Esophagus muscularis mucosa (tissue), 4 donors: ENCODE results near the gene SLC5A8. TPM values are rescaled to one million over a fixed set of nuclear protein-coding genes. Genes with fewer than 3 reads are reported as not detected.
A peak's percentile ranks its signal among the peaks of the same experiment; 100 is the strongest.

ENCODE experiments used
- DNase-seq: peaks from one replicate; pipeline ENCODE4 v3.0.0-alpha.2; 2017; ENCODE audit errors: extremely low spot score
- H3K27ac ChIP-seq, 4 donors: fragments of 200-600 bp; sonication (generic); replicated peaks in 1 of 4; 1 replicate in 3 of 4; 2 replicates in 1 of 4; pipeline ENCODE4 v1.5.1; 2016 to 2019; ENCODE audit warnings: mild to moderate bottlenecking in 1 of 4
- H3K27me3 ChIP-seq, 4 donors: fragments of 200-600 bp; sonication (generic); one replicate each; pipeline versions ENCODE4 v1.5.1 to v1.6.0; 2016 to 2019
- H3K36me3 ChIP-seq, 4 donors: fragments of 200-600 bp; sonication (generic); one replicate each; pipeline ENCODE4 v1.5.1; 2016 to 2019
- H3K4me1 ChIP-seq, 4 donors: fragments of 200-600 bp; sonication (generic); one replicate each; pipeline ENCODE4 v1.5.1; 2016 to 2019
- H3K4me3 ChIP-seq, 4 donors: fragments of 200-600 bp; sonication (generic); 1 replicate in 2 of 4; 2 replicates in 2 of 4; pipeline ENCODE4 v1.5.1; 2016 to 2019; ENCODE audit warnings: mild to moderate bottlenecking in 4 of 4, moderate library complexity in 1 of 4
- H3K9me3 ChIP-seq, 4 donors: fragments of 200-600 bp; sonication (generic); 1 replicate in 3 of 4; 2 replicates in 1 of 4; pipeline ENCODE4 v1.5.1; 2016 to 2019
- EP300 ChIP-seq: sonication (generic); formaldehyde crosslinking; IDR thresholded peaks from one replicate; pipeline ENCODE4 v1.6.1; 2017; ENCODE audit warnings: antibody characterized with exemption
- POLR2A ChIP-seq: fragments of 450-650 bp; IDR thresholded peaks from one replicate; pipeline ENCODE4 v1.6.1; 2017; ENCODE audit warnings: antibody characterized with exemption, moderate library complexity, mild to moderate bottlenecking, low read depth
- POLR2AphosphoS5 ChIP-seq, 2 donors: sonication (generic); formaldehyde crosslinking; IDR thresholded peaks; one replicate each; pipeline ENCODE4 v1.6.1; 2017; ENCODE audit warnings: antibody characterized with exemption in 2 of 2
- WGBS: methylation state at CpG from one replicate; pipeline ENCODE4 v1.1.5; 2018; 5-methylcytosine and 5-hydroxymethylcytosine counted together
- intact Hi-C: fragments of 100-400 bp; cut with DNase I; formaldehyde crosslinking; loops from one replicate; pipeline ENCODE4 v1.15.1; 2023
- total RNA-seq, 4 donors: library from RNA; depleted of rRNA; stranded (reverse); fragments of >200 nt; gene quantifications; one replicate each; pipeline versions ENCODE4 v1.1.0 to v1.2.1, GENCODE V29; 2016
- TF ChIP-seq, protein P1 (sequence below), 3 experiments: fragments of 200-600 bp in 2 of 3; fragments of 450-650 bp in 1 of 3; sonication (generic) in 2 of 3; IDR thresholded peaks; one replicate each; pipeline ENCODE4 v1.5.1; 2017 to 2019; ENCODE audit warnings: antibody characterized with exemption in 3 of 3, mild to moderate bottlenecking in 2 of 3, moderate library complexity in 1 of 3

SLC5A8 gene, protein sequence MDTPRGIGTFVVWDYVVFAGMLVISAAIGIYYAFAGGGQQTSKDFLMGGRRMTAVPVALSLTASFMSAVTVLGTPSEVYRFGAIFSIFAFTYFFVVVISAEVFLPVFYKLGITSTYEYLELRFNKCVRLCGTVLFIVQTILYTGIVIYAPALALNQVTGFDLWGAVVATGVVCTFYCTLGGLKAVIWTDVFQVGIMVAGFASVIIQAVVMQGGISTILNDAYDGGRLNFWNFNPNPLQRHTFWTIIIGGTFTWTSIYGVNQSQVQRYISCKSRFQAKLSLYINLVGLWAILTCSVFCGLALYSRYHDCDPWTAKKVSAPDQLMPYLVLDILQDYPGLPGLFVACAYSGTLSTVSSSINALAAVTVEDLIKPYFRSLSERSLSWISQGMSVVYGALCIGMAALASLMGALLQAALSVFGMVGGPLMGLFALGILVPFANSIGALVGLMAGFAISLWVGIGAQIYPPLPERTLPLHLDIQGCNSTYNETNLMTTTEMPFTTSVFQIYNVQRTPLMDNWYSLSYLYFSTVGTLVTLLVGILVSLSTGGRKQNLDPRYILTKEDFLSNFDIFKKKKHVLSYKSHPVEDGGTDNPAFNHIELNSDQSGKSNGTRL
- total RNA-seq, result not detected

DNA sequence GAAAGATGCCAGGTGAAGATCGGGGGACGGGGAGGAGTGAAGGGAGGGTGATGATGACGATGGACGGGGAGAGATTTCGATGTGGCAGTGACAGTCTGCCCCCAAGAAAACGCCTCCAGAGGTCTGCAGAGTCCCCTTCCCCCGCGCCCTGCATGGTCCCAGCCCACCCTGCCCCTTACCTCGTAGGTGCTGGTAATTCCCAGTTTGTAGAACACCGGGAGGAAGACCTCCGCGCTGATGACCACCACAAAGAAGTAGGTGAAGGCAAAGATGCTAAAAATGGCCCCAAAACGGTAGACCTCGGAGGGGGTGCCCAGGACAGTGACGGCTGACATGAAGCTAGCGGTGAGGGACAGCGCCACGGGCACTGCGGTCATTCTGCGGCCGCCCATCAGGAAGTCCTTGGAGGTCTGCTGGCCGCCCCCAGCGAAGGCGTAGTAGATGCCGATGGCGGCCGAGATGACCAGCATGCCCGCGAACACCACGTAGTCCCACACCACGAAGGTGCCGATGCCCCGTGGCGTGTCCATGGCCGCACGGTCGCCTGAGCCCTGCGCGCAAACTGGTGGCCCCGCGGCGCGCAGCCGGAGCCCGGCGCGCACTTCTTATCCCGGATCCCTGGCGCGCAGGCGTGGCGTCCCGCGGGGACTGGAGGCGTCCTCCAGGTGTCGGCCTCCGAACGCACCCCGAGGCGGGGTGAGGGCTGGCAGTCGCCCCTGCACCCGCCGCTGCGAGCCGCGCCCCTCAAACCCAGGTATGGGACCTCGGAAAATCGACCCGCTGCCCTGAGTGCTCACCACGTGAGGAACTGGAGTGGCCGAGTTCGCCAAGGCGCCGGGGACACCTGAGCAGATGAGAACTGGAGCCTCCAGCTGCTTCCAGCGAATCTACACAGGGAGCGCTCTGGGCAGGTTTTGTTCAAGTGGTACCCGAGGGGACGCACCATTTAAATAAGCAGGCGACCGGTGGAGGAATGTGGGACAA is at the start of gene SLC5A8:
Gene SLC5A8 (minus strand): TSS at position 920 of the 984 bp plus-strand sequence. CDS start 390 bp downstream, at position 530.
- WGBS, result 15% methylated on average over 32 of the region's 80 CpGs
- DNase-seq, result no peak
- Histone ChIP-seq H3K36me3 (no peaks in the 10 kb centered on the region), H3K9me3 (no peaks in the 10 kb centered on the region), H3K4me1 (peaks cover 0 to 6% (median 0%) of the 10 kb centered on the region in 4 donors), H3K27ac (no peak within 1 kb of the TSS), H3K27me3 (peaks cover 0 to 39% (median 6%) of the 10 kb centered on the region in 4 donors), H3K4me3 (no peak within 1 kb of the TSS)
- TF ChIP-seq EP300 (no peak), POLR2A (no peak), POLR2AphosphoS5 (IDR thresholded peaks at IDR 0.05) (no peak)
- TF ChIP-seq, protein P1, sequence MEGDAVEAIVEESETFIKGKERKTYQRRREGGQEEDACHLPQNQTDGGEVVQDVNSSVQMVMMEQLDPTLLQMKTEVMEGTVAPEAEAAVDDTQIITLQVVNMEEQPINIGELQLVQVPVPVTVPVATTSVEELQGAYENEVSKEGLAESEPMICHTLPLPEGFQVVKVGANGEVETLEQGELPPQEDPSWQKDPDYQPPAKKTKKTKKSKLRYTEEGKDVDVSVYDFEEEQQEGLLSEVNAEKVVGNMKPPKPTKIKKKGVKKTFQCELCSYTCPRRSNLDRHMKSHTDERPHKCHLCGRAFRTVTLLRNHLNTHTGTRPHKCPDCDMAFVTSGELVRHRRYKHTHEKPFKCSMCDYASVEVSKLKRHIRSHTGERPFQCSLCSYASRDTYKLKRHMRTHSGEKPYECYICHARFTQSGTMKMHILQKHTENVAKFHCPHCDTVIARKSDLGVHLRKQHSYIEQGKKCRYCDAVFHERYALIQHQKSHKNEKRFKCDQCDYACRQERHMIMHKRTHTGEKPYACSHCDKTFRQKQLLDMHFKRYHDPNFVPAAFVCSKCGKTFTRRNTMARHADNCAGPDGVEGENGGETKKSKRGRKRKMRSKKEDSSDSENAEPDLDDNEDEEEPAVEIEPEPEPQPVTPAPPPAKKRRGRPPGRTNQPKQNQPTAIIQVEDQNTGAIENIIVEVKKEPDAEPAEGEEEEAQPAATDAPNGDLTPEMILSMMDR (IDR thresholded peaks at IDR 0.05), result no peak
- intact Hi-C loops, result no loop called here

DNA sequence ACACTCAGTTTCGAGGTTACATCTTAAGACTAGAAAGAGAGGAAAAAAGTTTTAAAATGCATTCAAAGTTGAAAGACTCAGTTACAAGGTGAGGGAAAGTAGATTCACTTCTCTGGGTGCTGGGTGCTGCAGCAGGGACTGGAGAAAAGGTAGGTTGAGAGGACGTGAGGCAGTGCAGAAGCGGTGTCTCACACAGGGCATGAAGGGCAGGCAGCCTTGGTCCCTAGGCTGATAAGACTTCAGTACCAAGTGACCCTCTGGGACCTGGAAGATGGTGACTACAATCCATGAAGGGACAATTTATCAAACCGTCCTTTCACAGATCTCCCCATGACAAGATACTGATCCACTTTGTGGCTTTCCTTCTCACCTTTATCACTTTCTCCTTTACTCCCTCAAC is 47.3 kb upstream of the SLC5A8 start:
- no peaks in the 10 kb centered on the region for H3K36me3 ChIP-seq
- 77% methylated on average over 4 of the region's 4 CpGs for whole genome bisulfite sequencing
- TF ChIP-seq, protein P1 (IDR thresholded peaks at IDR 0.05), result no peak
- TF ChIP-seq POLR2AphosphoS5 (IDR thresholded peaks at IDR 0.05), result no peak
- TF ChIP-seq EP300, result no peak
- no peak for TF ChIP-seq POLR2A
- peak; percentile 88 for DNase-seq
- H3K27me3 ChIP-seq, result peaks cover 0 to 7% (median 0%) of the 10 kb centered on the region in 4 donors
- H3K4me3 ChIP-seq, result no peak overlapping the region
- H3K9me3 ChIP-seq, result no peaks in the 10 kb centered on the region
- H3K27ac ChIP-seq, result no peak overlapping the region
- intact Hi-C loops, result no loop called here
- H3K4me1 ChIP-seq, result no peaks in the 10 kb centered on the region

DNA sequence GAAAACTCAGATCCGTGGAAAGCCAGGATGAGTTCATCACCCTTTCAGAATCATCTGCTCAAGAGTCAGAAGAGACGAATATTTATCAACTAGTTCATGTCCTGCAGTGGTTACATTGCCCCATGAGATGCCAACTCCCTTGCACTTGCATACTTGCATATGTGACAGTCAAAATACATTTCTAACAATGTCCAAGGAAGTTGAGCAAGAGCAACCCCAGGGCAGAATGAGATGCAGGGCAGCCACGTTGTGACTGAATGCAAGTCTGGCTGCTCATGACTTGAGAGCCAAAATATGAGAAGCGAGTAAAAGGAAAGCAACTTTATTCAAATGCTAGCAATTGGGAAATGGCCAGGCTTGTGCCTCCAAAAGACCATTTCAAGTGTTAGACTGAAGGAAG is 46.2 kb upstream of the SLC5A8 start:
- peaks cover 0 to 7% (median 0%) of the 10 kb centered on the region in 4 donors for H3K27me3 ChIP-seq
- 67% methylated on average over 4 of the region's 4 CpGs for WGBS
- H3K4me3 ChIP-seq, result no peak overlapping the region
- H3K27ac ChIP-seq, result no peak overlapping the region
- intact Hi-C loops, result no loop called here
- H3K4me1 ChIP-seq, result no peaks in the 10 kb centered on the region
- no peaks in the 10 kb centered on the region for H3K9me3 ChIP-seq
- peak; percentile 72 for DNase-seq
- TF ChIP-seq EP300 (no peak), POLR2AphosphoS5 (IDR thresholded peaks at IDR 0.05) (no peak), POLR2A (no peak)
- TF ChIP-seq, protein P1 (IDR thresholded peaks at IDR 0.05), result no peak
- H3K36me3 ChIP-seq, result no peaks in the 10 kb centered on the region

DNA sequence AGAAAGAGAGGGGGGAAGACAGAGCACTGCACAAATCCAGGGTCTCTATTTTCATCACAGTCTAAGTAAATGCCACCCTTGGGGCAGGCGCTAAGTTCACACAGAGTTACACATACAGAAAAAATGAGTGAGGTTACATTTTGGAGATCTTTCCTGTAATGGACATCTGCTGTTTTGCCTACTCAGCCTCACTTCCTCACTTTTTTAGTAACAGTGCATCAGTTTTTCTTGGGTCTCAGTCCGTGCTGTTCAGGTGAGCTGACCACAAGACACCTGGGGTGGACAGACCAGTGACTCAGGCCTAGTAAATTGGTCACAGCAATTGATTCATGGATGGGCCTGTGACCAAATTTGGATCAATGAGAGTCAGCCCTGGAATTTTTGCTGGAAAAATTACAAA is 33.6 kb upstream of the SLC5A8 start:
- Histone ChIP-seq H3K36me3 (no peaks in the 10 kb centered on the region), H3K9me3 (peaks cover 0 to 12% (median 3%) of the 10 kb centered on the region in 4 donors), H3K4me1 (no peaks in the 10 kb centered on the region), H3K27me3 (peaks cover 0 to 10% (median 0%) of the 10 kb centered on the region in 4 donors), H3K27ac (no peak overlapping the region), H3K4me3 (no peak overlapping the region)
- DNase-seq, result no peak
- 93% methylated on average over 2 of the region's 2 CpGs for WGBS
- TF ChIP-seq, protein P1 (IDR thresholded peaks at IDR 0.05), result no peak
- no peak for TF ChIP-seq POLR2AphosphoS5 (IDR thresholded peaks at IDR 0.05)
- TF ChIP-seq EP300, result no peak
- no peak for TF ChIP-seq POLR2A
- intact Hi-C loops, result no loop called here
